Stimulated activated CD8-positive, alpha-beta memory T cell treated with anti-CD3 and anti-CD28 coated beads, Interleukin-2, amount 100 ng/mL, for 48 hours (primary cell): ENCODE measurements around the gene CD248.
"Not testable (repeated sequence)": the region's sequence is repeated elsewhere in the genome, so short reads cannot be mapped to it uniquely, and the experiment has no call there.

Experiments used
- DNase-seq, 2 donors: peaks; one replicate each; pipeline ENCODE4 v3.0.0-alpha.2; 2020; ENCODE audit warnings: low read depth in 2 of 2

CD248 gene

GRCh38 chr11:66289548-66290329, 27.1 kb downstream of the CD248 start:
- DNase-seq = peak; percentile 61 to 75

DNA sequence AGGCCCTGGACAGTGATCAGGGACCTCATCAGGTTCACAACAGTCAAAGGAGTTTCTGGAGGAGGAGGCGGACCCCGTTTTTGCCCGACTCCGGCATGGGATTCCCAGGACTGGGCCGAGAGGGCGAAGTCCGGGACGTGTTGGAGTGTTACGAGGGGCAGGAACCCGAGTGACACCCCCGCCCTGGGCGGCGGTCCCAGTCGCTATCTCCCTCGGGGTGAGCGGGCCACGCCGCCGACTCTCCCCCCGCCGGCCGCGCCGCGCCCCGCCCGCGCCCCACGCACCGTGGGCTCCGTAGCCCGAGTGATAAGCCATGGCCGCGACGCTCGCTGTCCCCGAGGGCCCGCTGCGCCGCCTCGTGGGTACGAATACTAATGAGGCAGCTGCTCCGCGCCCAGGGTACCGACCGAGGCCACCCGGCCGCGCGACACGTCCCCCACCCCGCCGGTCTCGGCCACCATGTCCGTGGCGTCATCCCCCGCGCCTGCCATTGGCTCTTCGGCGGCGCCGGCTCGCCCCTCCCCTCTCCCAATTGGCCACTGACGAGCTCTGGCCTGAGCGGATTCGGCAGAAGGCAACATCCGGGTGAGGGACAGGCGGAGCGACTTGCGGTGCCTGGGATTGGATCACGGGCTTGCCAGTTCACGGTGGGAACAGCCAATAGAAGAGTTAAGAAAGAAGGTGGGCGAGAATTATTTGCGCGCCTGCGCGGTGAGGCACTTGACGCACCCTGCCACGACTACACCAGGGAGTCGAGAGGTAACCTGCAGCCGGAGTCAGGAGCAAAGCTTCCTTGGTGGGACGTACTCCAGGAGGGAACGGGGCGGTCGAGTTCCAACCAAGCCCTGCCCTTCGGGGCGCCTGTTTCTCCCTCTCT, 27.9 kb downstream of the CD248 start, which contains the start of gene YIF1A:
Gene YIF1A (minus strand): TSS at position 473 of the 877 bp plus-strand sequence. CDS start 158 bp downstream, at position 315.
- peak; percentile 96 for DNase-seq

DNA sequence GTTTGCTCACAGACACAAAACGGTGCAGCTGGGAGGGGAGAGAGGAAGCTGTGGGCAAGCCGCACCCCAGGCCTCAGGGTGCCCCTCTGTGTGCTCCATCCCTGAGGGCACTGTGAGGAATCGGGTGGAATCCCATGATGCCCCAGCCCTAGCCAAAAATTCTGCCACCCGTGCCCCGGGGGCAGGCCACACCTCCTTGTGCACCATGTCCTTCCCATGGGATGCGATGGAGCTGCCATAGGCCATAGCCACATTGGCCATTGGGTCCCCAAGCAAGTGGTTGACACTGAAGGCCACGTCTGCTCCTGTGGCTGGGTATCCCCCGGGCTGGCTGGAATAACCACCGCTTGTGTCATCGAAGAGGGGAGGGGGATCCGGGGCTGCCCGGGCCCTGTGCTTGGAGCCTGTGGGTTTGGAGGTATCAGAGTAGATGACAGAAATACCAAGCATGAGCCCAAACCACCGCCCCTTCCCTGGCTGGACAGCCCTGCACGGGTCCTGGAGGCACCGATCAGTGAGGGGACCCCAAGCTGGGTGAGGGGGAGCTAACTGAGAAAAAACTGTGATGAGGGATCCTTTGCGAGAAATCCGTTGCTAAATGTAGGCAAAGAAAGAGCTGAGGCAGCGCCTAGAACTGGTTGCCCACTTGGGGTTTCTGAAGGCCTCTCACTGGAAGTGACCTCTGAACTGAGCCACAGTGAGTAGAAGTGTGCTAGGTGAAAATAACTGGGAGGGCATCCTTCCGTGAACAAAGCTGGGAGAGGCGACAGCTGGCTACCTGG, 28.8 kb downstream of the CD248 start:
- no peak for DNase-seq

- no peak for DNase-seq
Measured at GRCh38 chr11:66287211-66287888, 29.5 kb downstream of the CD248 start.

GRCh38 chr11:66286699-66287098, 30.1 kb downstream of the CD248 start:
- no peak for DNase-seq

GRCh38 chr11:66285250-66285947, 31.4 kb downstream of the CD248 start:
- DNase-seq = no peak

GRCh38 chr11:66284526-66285078, 32.2 kb downstream of the CD248 start:
- DNase-seq = no peak

GRCh38 chr11:66283461-66284105, 33.3 kb downstream of the CD248 start:
- no peak for DNase-seq

- peak; percentile 99 to 100 for DNase-seq
Measured at GRCh38 chr11:66282468-66283455, 34.1 kb downstream of the CD248 start.

DNA sequence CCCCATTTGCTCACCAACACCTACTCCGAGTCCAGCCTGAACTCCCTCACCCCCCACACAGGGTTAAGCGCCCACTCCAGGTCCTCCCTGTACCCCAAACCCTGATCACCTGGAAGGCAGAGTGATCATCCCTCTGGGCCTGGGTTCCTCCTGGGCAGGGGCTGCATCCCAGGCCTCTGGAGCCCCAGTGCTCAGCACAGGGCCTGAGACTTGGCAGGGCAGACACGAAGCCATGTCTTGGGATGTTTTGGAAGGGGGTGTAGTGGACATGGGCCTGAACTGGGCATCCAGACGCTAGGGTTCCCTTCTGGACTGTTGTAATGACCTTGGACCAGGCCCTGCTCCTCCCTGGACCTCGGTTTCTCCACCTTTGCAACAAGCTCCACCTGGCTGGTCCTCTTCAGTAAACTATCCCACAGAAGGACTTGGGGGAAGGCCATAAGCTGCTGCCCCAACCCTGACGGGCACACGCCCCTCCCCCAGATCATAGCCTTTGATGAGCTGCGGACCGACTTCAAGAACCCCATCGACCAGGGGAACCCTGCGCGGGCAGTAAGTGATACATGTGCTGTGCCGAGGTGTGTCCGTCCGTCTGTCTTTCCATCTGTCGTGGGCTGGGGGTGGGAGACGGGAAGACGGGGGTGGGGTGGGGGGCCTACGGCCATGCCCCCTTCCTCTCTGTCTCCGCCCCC, 34.9 kb downstream of the CD248 start:
- DNase-seq = no peak

GRCh38 chr11:66281001-66281400, 35.8 kb downstream of the CD248 start:
- DNase-seq = no peak

GRCh38 chr11:66280428-66280827, 36.4 kb downstream of the CD248 start:
- no peak for DNase-seq

DNA sequence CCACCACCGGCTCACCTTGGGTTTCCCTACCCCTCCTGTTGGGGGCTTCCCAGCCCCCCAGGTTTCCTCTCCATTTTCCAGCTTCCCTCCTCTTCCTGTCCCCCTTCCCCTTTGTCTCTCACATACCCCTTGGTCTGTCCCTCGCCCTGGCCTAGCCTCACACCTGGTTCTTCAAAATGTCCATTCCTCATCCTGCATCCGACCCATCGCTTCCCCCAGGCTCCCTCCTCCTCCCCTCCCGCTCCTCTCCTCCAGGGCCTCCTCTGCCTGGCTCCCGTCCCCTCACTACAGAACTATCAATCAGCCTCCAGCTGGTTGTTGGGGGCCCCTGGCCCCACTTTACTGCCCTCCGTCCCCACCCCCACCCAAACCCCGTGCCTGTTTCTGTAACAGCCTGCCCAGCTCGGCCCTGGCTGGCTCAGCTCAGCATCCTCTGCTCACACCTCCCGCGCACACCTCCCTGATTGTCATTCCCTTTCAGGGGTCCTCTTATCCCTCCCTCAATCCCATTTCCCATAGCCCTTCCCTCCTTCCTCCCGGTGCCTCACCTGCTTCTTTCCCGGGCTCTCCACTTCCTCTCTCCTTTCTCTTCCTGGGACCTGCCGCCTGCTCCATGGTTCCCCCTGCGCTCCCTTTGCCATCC, 37.6 kb downstream of the CD248 start:
- no peak for DNase-seq

- no peak for DNase-seq
Measured at GRCh38 chr11:66278363-66279091, 38.3 kb downstream of the CD248 start.

DNA sequence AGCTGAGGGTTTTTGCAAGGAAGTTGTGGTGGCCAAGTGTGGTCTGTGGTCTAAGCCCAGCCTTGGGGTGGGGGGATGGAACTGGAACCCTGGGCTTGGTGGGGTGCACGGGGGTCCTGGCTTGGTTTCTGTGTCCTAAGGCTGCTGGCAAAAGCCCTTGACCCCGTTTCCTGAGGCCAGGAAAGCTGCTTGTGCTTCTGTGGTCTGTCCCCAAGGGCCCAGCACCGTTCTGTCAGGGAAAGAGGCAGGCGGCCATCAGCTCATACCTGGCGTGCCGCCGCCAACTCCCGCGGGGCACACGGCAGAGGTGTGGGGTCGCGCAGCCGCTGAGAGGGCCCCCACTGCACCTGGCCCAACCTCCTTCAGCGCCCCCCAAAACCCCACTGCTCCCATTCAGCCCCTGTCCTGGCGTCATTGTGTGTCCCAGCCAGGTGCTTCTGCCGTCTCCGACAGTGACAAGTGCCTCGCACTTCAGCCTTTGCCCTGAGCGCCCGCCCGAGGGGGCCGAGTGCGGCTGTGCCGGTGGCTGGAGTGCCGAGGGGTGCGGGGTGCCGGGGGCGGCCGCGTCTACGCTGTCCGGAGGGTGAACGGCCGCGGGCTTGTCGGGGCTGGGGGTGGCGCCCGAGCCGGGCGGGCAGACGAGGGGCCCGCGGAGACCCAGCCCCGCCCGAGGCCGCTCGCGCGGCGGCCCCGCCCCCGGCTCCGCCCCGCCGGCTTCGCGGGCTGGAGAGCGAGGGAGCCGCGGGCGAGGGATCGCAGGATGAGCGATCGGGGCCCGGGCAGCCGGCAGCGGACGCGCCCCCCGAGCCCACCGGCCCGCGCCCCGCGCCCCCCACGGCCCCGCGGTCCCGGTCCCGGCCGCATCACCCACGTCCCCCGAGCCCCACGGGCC, 39.1 kb downstream of the CD248 start, which contains the start of gene CNIH2:
Gene CNIH2 (plus strand): TSS at position 705 of the 892 bp plus-strand sequence. CDS start 282 bp downstream, outside the sequence.
- DNase-seq = no peak

GRCh38 chr11:66277064-66277463, 39.8 kb downstream of the CD248 start:
- DNase-seq = not testable (repeated sequence)
